HCT116 (cell line): Measurements from ENCODE around the gene MADCAM1. TPM values are rescaled to one million over a fixed set of nuclear protein-coding genes. Genes with fewer than 3 reads are reported as not detected.

Experiments
- ATAC-seq: fragments of 200-7000 bp; cut with Tn5 transposase; 2 replicates; pipeline ENCODE4 v1.9.1; 2020; ENCODE audit warnings: mild to moderate bottlenecking, moderate library complexity
- BruUV-seq: library from RNA; stranded (reverse); fragments of 400-500 nt; replicated peaks from 2 replicates; lab custom pipeline; 2021; lab: Mats Ljungman, UMichigan
- CTCF ChIA-PET: fragments of 300-600 bp; sonication (Branson Sonifier 250); formaldehyde crosslinking; loops from one replicate; lab custom pipeline; 2021; ENCODE audit warnings: antibody characterized with exemption; lab: Charles Lee
- POLR2A ChIA-PET: fragments of 300-600, 350-600 bp; sonication (Branson Sonifier 250); formaldehyde crosslinking; loops from one replicate; lab custom pipeline; 2021; ENCODE audit warnings: antibody characterized with exemption; lab: Charles Lee
- RAD21 ChIA-PET, 2 experiments: fragments of 300-600 bp; sonication (Branson Sonifier 250); formaldehyde crosslinking; loops; one replicate each; lab custom pipeline; 2023; ENCODE audit warnings: low total read pairs in 2 of 2; ENCODE audit not compliant: uncharacterized antibody in 2 of 2, unreplicated experiment in 2 of 2, low non-redundant PET in 1 of 2; lab: Charles Lee
- DNase-seq: peaks from one replicate; pipeline ENCODE4 v3.0.0-alpha.2; 2010; ENCODE audit warnings: low read depth, low spot score
- H2AFZ ChIP-seq: fragments of 200-600 bp; shearing (Covaris generic), sonication (generic); 2 replicates; pipeline ENCODE4 v1.6.1; 2017; ENCODE audit warnings: low read depth, mixed run types, mixed read lengths, antibody characterized with exemption, low read length; ENCODE audit not compliant: poor library complexity, severe bottlenecking
- H3K27ac ChIP-seq: 2 replicates; pipeline ENCODE4 v1.5.1; 2012; ENCODE audit warnings: low read depth, low read length
- H3K27me3 ChIP-seq: fragments of 200-600 bp; sonication (generic); 2 replicates; pipeline ENCODE4 v1.6.1; 2016; ENCODE audit warnings: mixed run types, low read length, mixed read lengths; ENCODE audit not compliant: insufficient read depth
- H3K36me3 ChIP-seq, 2 experiments: fragments of 200-500 bp in 1 of 2; fragments of 200-600 bp in 1 of 2; sonication (Bioruptor generic) in 1 of 2; sonication (generic) in 1 of 2; 2 replicates each; pipeline versions ENCODE4 v1.5.1 to v1.6.1; 2014 to 2016; ENCODE audit warnings: low read length in 2 of 2, inconsistent platforms in 1 of 2, mixed read lengths in 1 of 2, mixed run types in 1 of 2; ENCODE audit not compliant: insufficient read depth in 2 of 2, control insufficient read depth in 1 of 2
- H3K4me1 ChIP-seq, 2 experiments: fragments of 200-600 bp in 1 of 2; sonication (generic) in 1 of 2; 2 replicates each; pipeline versions ENCODE4 v1.5.1 to v1.6.1; 2012 to 2017; ENCODE audit warnings: low read length in 2 of 2, inconsistent platforms in 1 of 2, mild to moderate bottlenecking in 1 of 2, mixed read lengths in 1 of 2, mixed run types in 1 of 2, moderate library complexity in 1 of 2; ENCODE audit not compliant: insufficient read depth in 2 of 2, control insufficient read depth in 1 of 2
- H3K4me2 ChIP-seq: fragments of 200-600 bp; sonication (generic); 2 replicates; pipeline ENCODE4 v1.6.1; 2017; ENCODE audit warnings: mixed run types, low read length, mixed read lengths
- H3K4me3 ChIP-seq, 2 experiments: fragments of 200-600 bp in 1 of 2; sonication (generic) in 1 of 2; replicated peaks in 1 of 2; 2 replicates each; pipeline ENCODE4 v1.5.1; 2011 to 2016; ENCODE audit warnings: low read length in 2 of 2, control low read depth in 1 of 2, low read depth in 1 of 2, mild to moderate bottlenecking in 1 of 2, mixed read lengths in 1 of 2, mixed run types in 1 of 2
- H3K79me2 ChIP-seq: fragments of 200-600 bp; sonication (generic); 2 replicates; pipeline ENCODE4 v1.6.1; 2017; ENCODE audit warnings: mild to moderate bottlenecking, mixed run types, low read length, moderate library complexity, mixed read lengths; ENCODE audit not compliant: insufficient read depth
- H3K9ac ChIP-seq: fragments of 200-600 bp; sonication (generic); 2 replicates; pipeline ENCODE4 v1.6.1; 2016; ENCODE audit warnings: low read length, mixed read lengths
- H3K9me2 ChIP-seq: fragments of 200-600 bp; sonication (generic), shearing (Covaris generic); 2 replicates; pipeline ENCODE4 v1.6.1; 2017; ENCODE audit warnings: mixed run types, mild to moderate bottlenecking, moderate library complexity; ENCODE audit not compliant: insufficient read depth
- H3K9me3 ChIP-seq, 2 experiments: fragments of 200-500 bp in 1 of 2; fragments of 200-600 bp in 1 of 2; sonication (Bioruptor generic) in 1 of 2; sonication (generic) in 1 of 2; 2 replicates each; pipeline ENCODE4 v1.6.1; 2014 to 2017; ENCODE audit warnings: low read length in 2 of 2, mixed read lengths in 2 of 2, inconsistent platforms in 1 of 2, low read depth in 1 of 2, mild to moderate bottlenecking in 1 of 2, mixed run types in 1 of 2, moderate library complexity in 1 of 2; ENCODE audit not compliant: control insufficient read depth in 1 of 2, insufficient read depth in 1 of 2
- H4K20me1 ChIP-seq: fragments of 200-600 bp; sonication (generic), shearing (Covaris generic); 2 replicates; pipeline ENCODE4 v1.6.1; 2017; ENCODE audit warnings: mixed run types, mild to moderate bottlenecking, moderate library complexity; ENCODE audit not compliant: insufficient read depth
- ELF1 ChIP-seq: IDR thresholded peaks from 2 replicates; pipeline ENCODE4 v1.6.1; 2012; ENCODE audit warnings: low read depth, borderline replicate concordance
- FOSL1 ChIP-seq: IDR thresholded peaks from 2 replicates; pipeline ENCODE4 v1.6.1; 2012; ENCODE audit warnings: low read depth
- POLR2AphosphoS5 ChIP-seq: IDR thresholded peaks from 2 replicates; pipeline ENCODE4 v1.6.1; 2011; ENCODE audit warnings: mild to moderate bottlenecking, low read depth, low read length, moderate library complexity
- SIN3A ChIP-seq: IDR thresholded peaks from 2 replicates; pipeline ENCODE4 v1.6.1; 2012; ENCODE audit warnings: low read depth
- SRF ChIP-seq: IDR thresholded peaks from 2 replicates; pipeline ENCODE4 v1.6.1; 2012; ENCODE audit warnings: low read depth
- YY1 ChIP-seq: IDR thresholded peaks from 2 replicates; pipeline ENCODE4 v1.6.1; 2011; ENCODE audit warnings: low read length, low read depth, moderate library complexity, mild to moderate bottlenecking; ENCODE audit not compliant: insufficient replicate concordance; ENCODE audit errors: extremely low read depth
- ZNF274 ChIP-seq: fragments of 200-500 bp; sonication (Bioruptor generic); IDR thresholded peaks from 2 replicates; pipeline ENCODE4 v1.6.1; 2014; ENCODE audit warnings: mild to moderate bottlenecking, low read depth, low read length, inconsistent platforms
- intact Hi-C: fragments of 100-400 bp; cut with micrococcal nuclease; formaldehyde crosslinking; loops from 2 replicates; pipeline ENCODE4 v1.10.0; 2022
- total RNA-seq: library from RNA; stranded (reverse); gene quantifications from one replicate; pipeline ENCODE4 v1.2.1, GENCODE V29; 2021; ENCODE audit not compliant: unreplicated experiment
- TF ChIP-seq, protein P1 (sequence below): IDR thresholded peaks from 2 replicates; pipeline ENCODE4 v1.6.1; 2012; ENCODE audit warnings: low read depth
- TF ChIP-seq, protein P2 (sequence below): IDR thresholded peaks from 2 replicates; pipeline ENCODE4 v1.6.1; 2011; ENCODE audit warnings: mild to moderate bottlenecking, low read length, moderate library complexity; ENCODE audit not compliant: insufficient replicate concordance; ENCODE audit errors: extremely low read depth

MADCAM1 gene
- total RNA-seq, 1 experiment from 2014 or later, result 0.57 TPM

- no peak for TF ChIP-seq YY1
Observed at GRCh38 chr19:470701-471100, 25.6 kb upstream of the MADCAM1 start (continued).

DNA sequence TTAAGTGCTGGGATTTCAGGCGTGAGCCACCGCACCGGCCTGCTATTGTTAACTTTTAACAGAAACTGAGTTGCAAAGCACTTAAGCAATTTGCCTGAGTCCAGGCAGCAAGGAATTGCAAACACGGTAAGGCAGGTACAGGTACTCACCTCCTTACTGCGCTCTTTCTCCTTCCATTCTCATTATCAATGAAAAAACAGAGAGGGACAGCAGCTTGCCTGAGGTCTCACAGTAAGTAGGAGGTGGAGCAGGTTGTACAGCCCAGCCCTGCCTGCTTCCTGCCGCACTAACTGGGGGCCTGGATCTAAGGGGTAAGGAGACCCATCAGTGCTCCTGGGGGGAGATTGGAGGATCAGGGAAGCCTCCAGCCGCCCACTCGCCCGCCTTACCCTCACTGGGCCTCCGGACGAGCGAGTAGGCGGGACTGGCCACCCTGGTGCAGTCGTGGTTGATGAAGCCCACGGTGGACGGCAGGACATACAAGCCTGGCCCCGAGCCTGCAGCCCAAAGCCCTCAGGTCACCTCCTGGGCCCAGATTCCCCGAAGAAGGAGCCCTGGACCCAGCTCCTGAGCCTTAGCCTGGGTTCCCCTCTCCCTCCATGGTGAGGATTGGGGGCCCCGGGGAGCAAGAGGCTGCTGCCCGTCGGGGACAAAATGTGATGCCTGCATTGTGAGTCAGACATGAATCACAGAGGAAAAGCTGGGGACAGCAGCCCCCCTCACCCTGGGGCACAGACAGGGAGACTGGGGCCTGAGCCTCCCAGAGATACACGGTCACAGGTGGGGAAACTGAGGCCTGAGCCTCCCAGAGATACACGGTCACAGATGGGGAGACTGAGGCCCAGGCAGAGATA lies 24.1 kb upstream of the MADCAM1 start:
- H4K20me1 ChIP-seq, result no peaks in the 10 kb centered on the region
- BruUV-seq, result no TSS peak
- no peaks in the 10 kb centered on the region for H3K79me2 ChIP-seq
- POLR2A ChIA-PET, result no interaction called here
- H3K4me2 ChIP-seq, result no peak overlapping the region
- no peak overlapping the region for H3K4me3 ChIP-seq
- peak; percentile 42; the same call in 1 of the 2 replicates for ATAC-seq
- H3K27ac ChIP-seq, result no peak overlapping the region
- TF ChIP-seq ZNF274 (no peak), ELF1 (no peak), FOSL1 (no peak), SIN3A (no peak), POLR2AphosphoS5 (no peak), SRF (no peak)
- TF ChIP-seq, protein P1, sequence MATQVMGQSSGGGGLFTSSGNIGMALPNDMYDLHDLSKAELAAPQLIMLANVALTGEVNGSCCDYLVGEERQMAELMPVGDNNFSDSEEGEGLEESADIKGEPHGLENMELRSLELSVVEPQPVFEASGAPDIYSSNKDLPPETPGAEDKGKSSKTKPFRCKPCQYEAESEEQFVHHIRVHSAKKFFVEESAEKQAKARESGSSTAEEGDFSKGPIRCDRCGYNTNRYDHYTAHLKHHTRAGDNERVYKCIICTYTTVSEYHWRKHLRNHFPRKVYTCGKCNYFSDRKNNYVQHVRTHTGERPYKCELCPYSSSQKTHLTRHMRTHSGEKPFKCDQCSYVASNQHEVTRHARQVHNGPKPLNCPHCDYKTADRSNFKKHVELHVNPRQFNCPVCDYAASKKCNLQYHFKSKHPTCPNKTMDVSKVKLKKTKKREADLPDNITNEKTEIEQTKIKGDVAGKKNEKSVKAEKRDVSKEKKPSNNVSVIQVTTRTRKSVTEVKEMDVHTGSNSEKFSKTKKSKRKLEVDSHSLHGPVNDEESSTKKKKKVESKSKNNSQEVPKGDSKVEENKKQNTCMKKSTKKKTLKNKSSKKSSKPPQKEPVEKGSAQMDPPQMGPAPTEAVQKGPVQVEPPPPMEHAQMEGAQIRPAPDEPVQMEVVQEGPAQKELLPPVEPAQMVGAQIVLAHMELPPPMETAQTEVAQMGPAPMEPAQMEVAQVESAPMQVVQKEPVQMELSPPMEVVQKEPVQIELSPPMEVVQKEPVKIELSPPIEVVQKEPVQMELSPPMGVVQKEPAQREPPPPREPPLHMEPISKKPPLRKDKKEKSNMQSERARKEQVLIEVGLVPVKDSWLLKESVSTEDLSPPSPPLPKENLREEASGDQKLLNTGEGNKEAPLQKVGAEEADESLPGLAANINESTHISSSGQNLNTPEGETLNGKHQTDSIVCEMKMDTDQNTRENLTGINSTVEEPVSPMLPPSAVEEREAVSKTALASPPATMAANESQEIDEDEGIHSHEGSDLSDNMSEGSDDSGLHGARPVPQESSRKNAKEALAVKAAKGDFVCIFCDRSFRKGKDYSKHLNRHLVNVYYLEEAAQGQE, result no peak
- TF ChIP-seq, protein P2, sequence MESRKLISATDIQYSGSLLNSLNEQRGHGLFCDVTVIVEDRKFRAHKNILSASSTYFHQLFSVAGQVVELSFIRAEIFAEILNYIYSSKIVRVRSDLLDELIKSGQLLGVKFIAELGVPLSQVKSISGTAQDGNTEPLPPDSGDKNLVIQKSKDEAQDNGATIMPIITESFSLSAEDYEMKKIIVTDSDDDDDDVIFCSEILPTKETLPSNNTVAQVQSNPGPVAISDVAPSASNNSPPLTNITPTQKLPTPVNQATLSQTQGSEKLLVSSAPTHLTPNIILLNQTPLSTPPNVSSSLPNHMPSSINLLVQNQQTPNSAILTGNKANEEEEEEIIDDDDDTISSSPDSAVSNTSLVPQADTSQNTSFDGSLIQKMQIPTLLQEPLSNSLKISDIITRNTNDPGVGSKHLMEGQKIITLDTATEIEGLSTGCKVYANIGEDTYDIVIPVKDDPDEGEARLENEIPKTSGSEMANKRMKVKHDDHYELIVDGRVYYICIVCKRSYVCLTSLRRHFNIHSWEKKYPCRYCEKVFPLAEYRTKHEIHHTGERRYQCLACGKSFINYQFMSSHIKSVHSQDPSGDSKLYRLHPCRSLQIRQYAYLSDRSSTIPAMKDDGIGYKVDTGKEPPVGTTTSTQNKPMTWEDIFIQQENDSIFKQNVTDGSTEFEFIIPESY, result no peak
- TF ChIP-seq, all 23 proteins: peak for 0
- ChIA-PET RAD21 (no interaction called here), CTCF (interaction anchor here (1.5 kb wide), 1 partner anchor 10 kb away, joined by 3 read pairs; no protein-coding TSS in a partner anchor)
- Histone ChIP-seq H3K36me3 (no peaks in the 10 kb centered on the region), H3K4me1 (peaks cover 0 to 5% of the 10 kb centered on the region in 2 experiments; a peak in 1 of 4 replicates), H3K9me2 (no peaks in the 10 kb centered on the region), H2AFZ (no peak overlapping the region), H3K27me3 (no peaks in the 10 kb centered on the region), H3K9ac (no peak overlapping the region), H3K9me3 (no peaks in the 10 kb centered on the region)
- intact Hi-C loops, result no loop called here
- no peak for DNase-seq
